Measurements from ENCODE around the gene CTLA4.

The CTLA4 gene

DNA sequence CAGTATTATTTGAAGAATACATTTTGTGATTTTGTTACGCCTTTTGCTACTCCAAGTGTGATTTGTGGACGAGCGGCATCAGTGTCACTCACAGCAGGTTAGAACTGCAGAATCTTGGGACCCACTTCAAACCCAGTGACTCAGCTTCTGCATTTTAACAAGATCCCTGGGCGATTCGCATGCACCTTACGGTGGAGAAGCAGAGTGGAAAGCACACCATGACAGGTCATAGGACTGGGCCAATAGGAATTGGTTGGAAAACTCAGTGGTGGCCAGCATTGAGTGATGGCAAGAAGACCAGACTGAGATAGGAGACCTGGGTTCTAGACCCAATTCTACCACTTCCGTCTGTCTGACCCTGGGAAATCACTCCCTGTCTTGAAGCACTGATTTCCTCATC, 26.3 kb downstream of the CTLA4 start:
- no peak for DNase-seq

DNA sequence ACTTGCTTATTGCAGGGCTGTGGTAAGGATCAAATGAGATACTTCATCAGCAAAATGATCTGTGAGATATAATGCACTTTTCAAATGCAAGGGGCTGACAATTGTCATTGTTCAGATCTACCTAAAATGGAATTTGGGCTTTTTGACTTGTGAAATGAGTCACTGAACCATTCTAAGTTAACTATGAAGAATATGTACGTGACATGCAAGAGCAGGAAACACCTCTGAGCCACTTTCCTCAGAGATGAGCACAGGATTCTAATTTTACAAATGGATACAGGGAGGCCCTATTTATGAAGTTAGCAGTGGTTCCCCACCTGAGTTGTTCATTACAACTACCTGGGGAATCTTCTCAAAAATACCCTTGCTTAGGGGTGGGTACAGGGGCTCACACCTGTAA, 26.7 kb downstream of the CTLA4 start:
- DNase-seq: no peak

DNA sequence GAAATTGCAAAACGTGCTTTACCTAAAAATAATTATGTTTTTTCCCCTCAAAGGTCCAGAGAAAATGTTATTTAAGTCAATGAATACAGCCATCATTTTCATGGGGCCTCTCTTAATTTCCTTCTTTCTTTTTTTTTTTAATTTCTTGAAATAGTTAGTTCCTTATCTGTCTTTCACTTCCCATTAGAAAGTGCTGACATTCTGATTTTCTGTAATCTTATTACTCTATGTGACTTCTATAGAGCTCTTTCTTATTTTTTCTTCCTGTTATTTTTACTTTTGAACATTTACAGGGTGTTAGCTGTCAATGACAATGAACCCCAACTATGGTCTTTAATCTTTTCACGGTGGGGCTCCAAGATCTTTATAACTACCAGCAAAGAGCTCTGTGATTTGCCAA, 30.0 kb downstream of the CTLA4 start:
- DNase-seq: no peak

DNA sequence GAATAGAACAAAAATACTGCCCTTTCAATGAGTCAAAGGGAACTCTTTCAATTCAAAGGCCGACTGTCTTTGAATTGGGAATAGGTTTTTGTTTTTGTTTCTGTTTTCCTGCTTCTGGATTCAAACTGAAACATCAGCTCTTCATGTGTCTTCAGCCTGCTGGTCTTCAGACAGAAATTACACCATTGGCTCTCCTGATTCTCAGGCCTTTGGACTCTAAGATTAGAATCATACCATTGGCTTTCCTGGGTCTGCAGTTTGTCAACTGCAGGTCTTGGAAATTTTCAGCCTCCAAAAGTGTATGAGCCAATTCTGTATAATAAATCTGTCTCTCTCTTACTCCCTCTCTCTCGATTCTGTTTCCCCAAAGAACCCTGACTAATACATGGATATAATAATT, 31.1 kb downstream of the CTLA4 start:
- no peak for DNase-seq

DNA sequence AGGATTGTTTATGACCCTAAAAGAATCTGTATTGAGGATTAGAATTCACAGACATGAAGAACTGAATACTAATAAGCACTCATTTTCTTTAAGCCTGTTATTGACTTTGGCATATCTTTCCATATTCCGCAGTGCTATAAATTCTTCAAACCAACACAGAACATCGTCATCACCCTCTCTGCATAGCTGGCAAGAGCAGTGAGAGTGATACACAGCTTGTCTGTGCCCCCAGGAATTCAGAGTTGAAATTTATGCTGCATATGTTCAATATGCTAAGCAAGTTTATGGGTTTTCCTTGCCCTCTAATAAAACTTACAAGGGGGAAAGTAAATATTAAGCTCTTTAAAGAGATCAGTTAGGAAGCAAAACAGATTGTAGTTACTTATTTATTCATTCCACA, 32.7 kb downstream of the CTLA4 start:
- DNase-seq: no peak

DNA sequence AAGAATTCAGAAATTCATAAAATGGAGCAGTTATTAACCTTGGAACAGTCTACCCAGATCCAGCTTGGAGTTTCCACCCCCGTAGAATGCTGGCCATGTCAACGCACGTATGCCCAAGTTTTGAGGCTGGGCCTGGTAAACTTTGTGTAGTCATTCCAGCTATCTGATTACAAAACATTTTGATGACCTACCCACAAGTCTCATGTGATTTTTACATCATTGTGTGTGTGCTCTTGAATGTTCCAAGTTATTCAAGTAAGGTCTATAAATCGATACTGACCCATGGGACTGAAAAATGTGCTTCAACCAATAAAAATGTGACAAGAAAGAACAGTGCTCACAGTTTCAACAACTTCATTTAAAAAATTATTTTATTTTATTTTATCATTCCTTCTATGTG, 36.5 kb downstream of the CTLA4 start:
- no peak for DNase-seq

DNA sequence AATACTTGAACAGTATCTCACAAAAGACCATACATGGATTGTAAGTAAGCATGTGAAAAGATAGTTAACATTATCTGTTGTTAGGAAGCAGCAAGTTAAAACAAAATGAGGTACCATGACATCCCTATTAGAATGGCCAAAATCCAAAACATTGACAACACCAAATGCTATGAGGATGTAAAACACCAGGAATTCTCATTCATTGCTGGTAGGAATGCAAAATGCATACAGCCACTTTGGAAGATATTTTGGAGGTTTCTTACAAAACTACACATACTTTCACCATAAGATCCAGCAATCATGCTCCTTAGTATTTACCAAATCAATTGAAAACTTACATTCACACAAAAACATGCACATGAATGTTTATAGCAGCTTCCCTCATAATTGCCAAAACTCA, 38.1 kb downstream of the CTLA4 start:
- DNase-seq: no peak

DNA sequence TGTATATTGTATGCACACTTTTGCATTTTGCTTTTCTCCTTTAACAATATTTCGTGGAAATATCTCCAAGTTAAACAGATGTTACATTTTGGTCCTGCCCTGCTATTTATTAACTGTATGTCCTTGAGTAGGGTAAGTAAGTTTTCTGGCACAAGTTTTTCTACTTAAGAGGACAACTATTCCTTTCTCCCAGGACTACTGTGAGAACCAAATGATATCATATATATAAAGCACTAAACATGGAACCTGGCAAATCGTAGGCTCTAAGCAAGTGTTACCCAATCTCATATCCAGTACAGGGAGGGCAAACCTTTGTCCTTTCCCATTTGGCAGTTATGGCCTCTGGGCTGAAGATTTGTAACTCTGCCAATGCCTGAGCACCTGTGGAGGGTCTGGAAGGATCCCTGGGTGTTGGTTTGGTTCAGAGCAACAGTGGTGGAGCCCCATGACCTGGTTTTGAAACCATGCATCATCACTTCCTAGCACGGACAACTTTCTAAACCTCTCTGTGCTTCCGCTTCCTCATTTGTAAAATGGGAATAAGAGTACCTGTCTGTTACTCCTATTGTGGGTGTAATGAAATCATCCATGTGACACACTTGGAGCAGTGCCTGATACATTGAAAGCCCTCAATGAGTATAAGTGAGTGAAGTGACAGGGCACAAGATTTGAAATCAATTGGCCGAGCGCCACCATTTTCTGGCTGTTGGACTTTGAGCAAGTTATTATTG, 40.7 kb downstream of the CTLA4 start:
- no peak for DNase-seq

DNA sequence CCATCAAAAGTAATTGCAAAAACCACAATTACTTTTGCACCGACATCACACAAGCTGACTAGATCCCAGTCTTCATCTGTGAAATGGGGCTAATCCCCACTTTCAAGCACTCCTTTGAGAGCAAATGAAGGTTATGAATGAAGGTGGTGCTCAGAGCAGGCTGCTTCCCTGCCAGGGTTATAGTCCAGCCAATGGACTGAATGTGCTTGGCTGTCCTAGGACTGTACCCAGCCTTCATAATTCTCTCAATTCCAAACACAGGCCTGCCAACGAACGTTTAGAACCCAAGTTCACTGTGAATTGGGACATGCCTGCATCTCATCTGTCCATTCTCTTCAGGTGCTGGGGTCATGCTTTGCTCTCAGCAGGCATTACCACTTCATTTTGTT, 41.2 kb downstream of the CTLA4 start:
- DNase-seq: no peak

DNA sequence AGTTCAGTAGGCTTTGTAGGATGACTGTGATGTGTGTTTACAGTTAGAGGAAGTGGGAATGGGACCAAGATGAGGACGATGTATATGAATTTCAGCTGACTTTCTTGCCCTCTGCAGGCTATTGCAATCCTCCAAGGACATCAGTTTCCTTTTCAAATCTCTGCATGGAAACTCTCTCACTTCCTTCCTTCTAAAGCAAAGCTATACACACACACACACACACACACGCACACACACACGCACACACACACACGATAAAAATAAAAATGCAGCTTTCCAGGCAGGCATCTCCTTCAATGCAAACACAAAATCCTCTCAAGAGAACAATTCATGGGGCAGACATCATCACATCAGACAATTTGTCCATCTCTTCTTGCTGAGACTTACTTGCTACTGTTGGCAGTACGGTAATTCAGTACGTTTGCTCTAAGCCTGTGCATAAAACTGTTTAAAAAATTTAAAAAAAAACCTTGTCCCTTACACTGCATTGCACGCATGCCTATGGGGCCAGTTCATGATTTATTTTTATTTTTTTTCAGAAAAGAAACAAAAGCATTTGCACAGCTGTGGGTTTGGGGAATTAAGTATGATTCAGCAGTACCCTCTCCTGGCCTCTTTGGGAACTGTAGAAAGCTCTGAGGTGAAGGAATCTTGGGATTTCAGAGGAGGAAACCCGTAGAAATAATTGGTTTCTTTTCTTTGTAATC, 41.8 kb downstream of the CTLA4 start:
- peak; percentile 88 for DNase-seq

DNA sequence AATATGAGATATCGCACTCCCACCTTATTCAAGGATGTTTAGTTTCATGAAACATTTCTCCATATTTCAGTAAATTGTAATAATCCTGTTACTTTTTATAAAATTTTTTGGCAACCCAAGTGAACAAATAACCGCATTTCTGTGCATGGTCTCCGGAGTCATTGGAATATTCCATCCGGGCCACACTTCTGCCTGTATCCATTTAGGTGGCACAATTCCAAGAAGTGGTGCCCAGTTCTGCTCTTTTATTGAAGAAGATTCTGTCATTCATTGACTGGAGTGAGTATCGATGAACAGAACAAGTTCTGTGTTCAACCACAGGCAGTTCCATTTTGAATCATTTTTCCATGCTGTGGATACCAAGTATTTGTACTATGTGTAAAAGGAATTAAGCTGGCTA, 42.4 kb downstream of the CTLA4 start:
- DNase-seq: no peak

DNA sequence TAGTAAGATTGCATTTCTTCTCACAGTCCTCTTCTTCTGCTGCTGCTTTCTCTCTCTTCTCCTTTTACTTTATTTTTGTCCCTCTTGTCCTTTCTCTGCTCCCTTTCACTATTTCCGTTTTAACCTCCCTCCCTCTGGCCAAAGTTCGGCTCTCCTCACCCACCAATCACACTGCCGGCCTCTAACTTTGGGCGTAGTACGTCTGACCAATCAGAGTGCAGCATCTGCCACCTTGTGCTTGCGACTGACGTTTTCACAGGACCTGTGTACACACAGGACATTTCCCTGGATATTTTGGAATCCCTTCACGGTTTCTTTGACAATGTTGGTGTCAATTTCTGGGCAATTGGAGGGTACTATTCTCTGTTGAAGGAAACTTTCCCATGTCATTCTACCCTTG, 46.4 kb downstream of the CTLA4 start:
- peak; percentile 29 for DNase-seq

DNA sequence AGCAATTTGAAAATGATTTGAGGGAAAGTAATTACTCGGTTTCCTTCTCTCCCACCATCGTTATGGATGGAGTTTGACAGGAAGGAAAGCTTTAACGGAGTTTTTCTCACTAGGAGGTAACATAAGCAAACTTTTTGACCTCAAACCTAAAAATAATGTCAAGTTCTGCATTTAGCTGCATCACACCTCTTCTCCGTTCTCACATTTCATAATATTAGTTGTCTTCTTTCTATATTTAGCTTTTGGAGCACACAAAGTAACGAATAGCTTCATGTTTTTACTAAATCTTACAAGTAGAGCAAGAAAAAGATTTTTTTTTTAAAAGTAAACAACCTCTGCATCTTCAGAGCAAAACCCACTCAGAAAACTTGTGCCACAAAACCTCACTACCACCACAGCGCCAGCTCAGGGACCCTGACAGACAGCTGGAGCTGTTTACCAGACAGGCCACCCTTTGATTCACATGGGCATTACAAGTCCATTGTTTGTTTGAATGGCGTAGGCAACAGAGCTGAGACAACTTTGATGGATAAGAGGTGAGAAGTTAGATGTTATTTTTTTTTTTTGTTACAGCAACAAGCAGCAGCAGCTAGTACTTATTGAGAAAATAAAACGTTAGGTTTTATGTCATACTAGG, 47.1 kb downstream of the CTLA4 start:
- DNase-seq: no peak

DNA sequence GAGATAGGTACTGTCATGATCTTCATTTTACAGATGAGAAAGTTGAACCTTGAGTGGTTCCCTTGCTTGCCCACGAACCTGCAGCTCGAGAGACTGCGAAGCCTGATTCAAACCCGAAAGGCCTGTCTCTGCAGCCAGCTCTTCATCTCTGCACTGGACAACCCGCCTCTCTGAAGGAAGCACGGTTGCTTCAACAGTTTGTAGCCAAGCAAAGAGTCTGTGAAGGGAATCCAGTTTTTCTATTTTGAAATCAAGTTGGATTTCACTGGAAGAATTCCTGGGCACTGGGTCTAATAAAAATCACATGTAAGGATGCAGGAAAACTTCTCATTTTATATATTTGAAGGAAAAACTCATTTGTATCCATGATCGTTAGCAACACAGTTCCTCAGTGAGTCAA, 47.7 kb downstream of the CTLA4 start:
- DNase-seq: no peak

DNA sequence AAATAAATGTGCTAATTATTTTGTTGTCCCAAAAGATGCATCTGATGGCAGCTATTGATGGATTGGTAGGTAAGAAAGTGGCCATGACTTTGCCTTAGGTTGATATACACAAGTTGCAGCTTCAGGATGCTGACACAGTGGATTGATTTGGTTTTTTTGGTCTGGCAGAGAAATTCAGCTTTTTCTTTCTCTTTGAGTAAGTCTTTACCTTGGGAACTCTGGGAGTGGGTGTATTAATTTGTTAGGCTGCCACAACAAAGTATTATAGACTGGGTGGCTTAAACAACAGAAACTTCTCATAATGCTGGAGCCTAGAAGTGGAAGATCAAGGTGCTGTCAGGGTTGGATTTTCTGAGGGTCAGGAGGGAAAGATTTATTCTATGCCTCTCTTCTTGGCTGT, 49.2 kb downstream of the CTLA4 start:
- DNase-seq: no peak

DNA sequence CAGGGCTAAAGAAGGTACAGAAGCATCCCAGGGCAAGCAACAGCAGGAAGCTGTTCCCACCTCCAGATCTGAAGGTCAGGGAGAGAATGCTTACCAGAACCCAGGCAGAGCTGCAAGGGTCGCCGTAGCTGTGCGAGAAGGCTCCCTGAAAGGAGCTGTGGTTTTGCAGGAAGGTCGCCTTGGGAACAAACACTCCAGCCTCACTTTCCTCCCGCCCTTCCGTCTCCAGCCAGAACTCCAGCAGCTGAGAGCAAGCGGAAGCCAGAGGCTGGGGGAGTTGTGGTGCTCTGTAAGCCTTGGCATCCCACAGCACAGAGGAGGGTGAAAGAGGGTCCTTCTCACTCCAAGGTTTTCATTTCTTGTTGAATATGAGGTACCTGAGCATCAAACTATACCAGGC, 50.7 kb downstream of the CTLA4 start:
- DNase-seq: peak; percentile 56

DNA sequence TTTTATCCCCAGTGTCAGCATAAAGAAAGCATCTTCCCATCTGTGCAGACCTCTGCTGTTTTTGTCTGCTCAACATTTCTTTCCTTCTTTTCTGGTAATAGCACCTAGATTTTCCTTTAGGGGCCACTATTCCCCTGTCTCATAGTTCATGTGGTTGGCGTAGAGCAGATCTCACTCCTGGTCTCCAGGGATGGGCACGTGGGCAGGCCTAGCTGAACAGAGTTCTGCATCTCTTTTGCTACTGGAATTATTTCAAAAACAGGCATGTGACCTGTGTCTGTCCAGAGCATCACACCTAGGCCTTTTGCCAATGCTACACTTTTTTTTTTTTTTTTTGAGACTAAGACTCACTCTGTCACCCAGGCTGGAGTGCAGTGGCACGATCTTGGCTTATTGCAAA, 51.3 kb downstream of the CTLA4 start:
- no peak for DNase-seq
